HEK293 (cell line): ENCODE results near the gene CDK10.

Experiments
- CTCF ChIA-PET: fragments of 350-600 bp; formaldehyde crosslinking; extraction: SDS; loops from one replicate; lab custom pipeline; 2021; ENCODE audit warnings: antibody characterized with exemption; lab: Yijun Ruan, JAX
- POLR2A ChIA-PET: fragments of 300-600 bp; formaldehyde crosslinking; extraction: SDS; loops from one replicate; lab custom pipeline; 2020; ENCODE audit warnings: antibody characterized with exemption, inconsistent platforms; lab: Yijun Ruan, JAX
- H3K27ac ChIP-seq: fragments of 200-500 bp; sonication (Bioruptor generic); 2 replicates; pipeline ENCODE4 v1.5.1; 2014; ENCODE audit warnings: low read depth, low read length, control low read depth, inconsistent platforms; ENCODE audit errors: extremely low read depth
- H3K36me3 ChIP-seq, 2 experiments: fragments of 200-500 bp in 1 of 2; sonication (Bioruptor generic) in 1 of 2; 1 replicate in 1 of 2; 2 replicates in 1 of 2; pipeline ENCODE4 v1.5.1; 2014 to 2017; ENCODE audit warnings: inconsistent platforms in 2 of 2, low read length in 2 of 2; ENCODE audit not compliant: control insufficient read depth in 2 of 2, insufficient read depth in 1 of 2
- H3K4me1 ChIP-seq: fragments of 200-500 bp; sonication (Bioruptor generic); 2 replicates; pipeline ENCODE4 v1.5.1; 2014; ENCODE audit warnings: mild to moderate bottlenecking, low read length, inconsistent platforms; ENCODE audit not compliant: control insufficient read depth, insufficient read depth
- H3K4me3 ChIP-seq: 2 replicates; pipeline ENCODE4 v1.5.1; 2011; ENCODE audit warnings: low read depth, mild to moderate bottlenecking, control low read depth, low read length, moderate library complexity
- H3K9me3 ChIP-seq: fragments of 200-500 bp; sonication (Bioruptor generic); 2 replicates; pipeline ENCODE4 v1.5.1; 2014; ENCODE audit warnings: low read depth, low read length, inconsistent platforms; ENCODE audit not compliant: control insufficient read depth, insufficient read depth
- GLIS1 ChIP-seq: fragments of 450-650 bp; formaldehyde crosslinking; IDR thresholded peaks from 2 replicates; pipeline ENCODE4 v1.5.1; 2016; ENCODE audit warnings: missing biosample characterization, missing genetic modification characterization
- IKZF3 ChIP-seq: fragments of 450-650 bp; IDR thresholded peaks from 2 replicates; pipeline ENCODE4 v1.5.0; 2018; ENCODE audit warnings: missing biosample characterization, mild to moderate bottlenecking, missing genetic modification characterization, moderate library complexity
- INSM2 ChIP-seq: fragments of 450-650 bp; formaldehyde crosslinking; IDR thresholded peaks from 2 replicates; pipeline ENCODE4 v1.5.1; 2016; ENCODE audit warnings: missing biosample characterization, missing genetic modification characterization
- KLF1 ChIP-seq: fragments of 450-650 bp; formaldehyde crosslinking; IDR thresholded peaks from 2 replicates; pipeline ENCODE4 v1.5.1; 2016; ENCODE audit warnings: missing biosample characterization, missing genetic modification characterization
- KLF7 ChIP-seq: fragments of 450-650 bp; formaldehyde crosslinking; IDR thresholded peaks from 2 replicates; pipeline ENCODE4 v1.5.1; 2016; ENCODE audit warnings: missing biosample characterization, missing genetic modification characterization, borderline replicate concordance
- KLF9 ChIP-seq: fragments of 450-650 bp; formaldehyde crosslinking; IDR thresholded peaks from 2 replicates; pipeline ENCODE4 v1.5.1; 2016; ENCODE audit warnings: missing biosample characterization, missing genetic modification characterization, low read depth
- REPIN1 ChIP-seq: fragments of 450-650 bp; formaldehyde crosslinking; IDR thresholded peaks from 2 replicates; pipeline ENCODE4 v1.5.1; 2017; ENCODE audit warnings: missing biosample characterization, missing genetic modification characterization, low read depth
- SCRT1 ChIP-seq: fragments of 450-650 bp; formaldehyde crosslinking; IDR thresholded peaks from 2 replicates; pipeline ENCODE4 v1.5.1; 2016; ENCODE audit warnings: missing biosample characterization, missing genetic modification characterization, borderline replicate concordance
- YY1 ChIP-seq: fragments of 450-650 bp; formaldehyde crosslinking; IDR thresholded peaks from 2 replicates; pipeline ENCODE4 v1.5.1; 2018; ENCODE audit warnings: missing biosample characterization, missing genetic modification characterization
- ZBTB26 ChIP-seq: fragments of 450-650 bp; formaldehyde crosslinking; optimal IDR thresholded peaks from 2 replicates; pipeline ENCODE3; 2016; ENCODE audit warnings: missing biosample characterization, mild to moderate bottlenecking, missing genetic modification characterization
- ZNF10 ChIP-seq: fragments of 450-650 bp; formaldehyde crosslinking; IDR thresholded peaks from 2 replicates; pipeline ENCODE4 v1.5.1; 2017; ENCODE audit warnings: missing biosample characterization, missing genetic modification characterization
- ZNF132 ChIP-seq: fragments of 450-650 bp; formaldehyde crosslinking; IDR thresholded peaks from 2 replicates; pipeline ENCODE4 v1.5.1; 2017; ENCODE audit warnings: missing biosample characterization, missing genetic modification characterization, borderline replicate concordance
- ZNF140 ChIP-seq: fragments of 450-650 bp; formaldehyde crosslinking; IDR thresholded peaks from 2 replicates; pipeline ENCODE4 v1.5.1; 2016; ENCODE audit warnings: missing biosample characterization, missing genetic modification characterization
- ZNF169 ChIP-seq: fragments of 450-650 bp; formaldehyde crosslinking; IDR thresholded peaks from 2 replicates; pipeline ENCODE4 v1.5.1; 2016; ENCODE audit warnings: missing biosample characterization, missing genetic modification characterization
- ZNF184 ChIP-seq: fragments of 450-650 bp; IDR thresholded peaks from 2 replicates; pipeline ENCODE4 v1.5.1; 2018; ENCODE audit warnings: missing biosample characterization, mild to moderate bottlenecking, missing genetic modification characterization
- ZNF302 ChIP-seq: fragments of 450-650 bp; formaldehyde crosslinking; IDR thresholded peaks from 2 replicates; pipeline ENCODE4 v1.5.1; 2016; ENCODE audit warnings: missing biosample characterization, missing genetic modification characterization, low read depth
- ZNF335 ChIP-seq: fragments of 450-650 bp; formaldehyde crosslinking; conservative IDR thresholded peaks from 2 replicates; pipeline ENCODE4 v1.5.1; 2016; ENCODE audit warnings: missing biosample characterization, missing genetic modification characterization
- ZNF354C ChIP-seq: fragments of 450-650 bp; formaldehyde crosslinking; IDR thresholded peaks from 2 replicates; pipeline ENCODE4 v1.5.1; 2016; ENCODE audit warnings: missing biosample characterization, missing genetic modification characterization, low read depth, borderline replicate concordance
- ZNF416 ChIP-seq: fragments of 450-650 bp; formaldehyde crosslinking; IDR thresholded peaks from 2 replicates; pipeline ENCODE4 v1.5.1; 2016; ENCODE audit warnings: missing biosample characterization, missing genetic modification characterization
- ZNF558 ChIP-seq: fragments of 450-650 bp; formaldehyde crosslinking; IDR thresholded peaks from 2 replicates; pipeline ENCODE4 v1.5.1; 2016; ENCODE audit warnings: missing biosample characterization, missing genetic modification characterization
- ZNF626 ChIP-seq: fragments of 450-650 bp; sonication (Bioruptor Pico); formaldehyde crosslinking; IDR thresholded peaks from 2 replicates; pipeline ENCODE4 v1.5.1; 2018; ENCODE audit warnings: missing biosample characterization, missing genetic modification characterization, inconsistent platforms
- TF ChIP-seq, protein P1 (sequence below): fragments of 450-650 bp; formaldehyde crosslinking; conservative IDR thresholded peaks from 2 replicates; pipeline ENCODE4 v1.5.1; 2016; ENCODE audit warnings: low read depth, missing biosample characterization, missing genetic modification characterization
- TF ChIP-seq, protein P2 (sequence below): sonication (generic); formaldehyde crosslinking; IDR thresholded peaks from 2 replicates; pipeline ENCODE4 v1.8.1; 2022; ENCODE audit warnings: mild to moderate bottlenecking, moderate library complexity, missing genetic modification reagents
- TF ChIP-seq, protein P3 (sequence below): fragments of 450-650 bp; formaldehyde crosslinking; IDR thresholded peaks from 2 replicates; pipeline ENCODE4 v1.5.1; 2016; ENCODE audit warnings: missing biosample characterization, missing genetic modification characterization

The CDK10 gene

GRCh38 chr16:89722392-89723278 is 36.1 kb downstream of the CDK10 start:
- H3K36me3 ChIP-seq, result peaks cover 21 to 41% of the 10 kb centered on the region in 2 experiments; a peak in 2 of 3 replicates
- POLR2A ChIA-PET, result no interaction called here
- CTCF ChIA-PET, result interaction anchor here (1.0 kb wide), 1 partner anchor 17 kb away, joined by 3 read pairs; no protein-coding TSS in a partner anchor
- peak overlapping the region; percentile 70 for H3K4me3 ChIP-seq
- H3K9me3 ChIP-seq, result no peaks in the 10 kb centered on the region
- peak overlapping the region; percentile 84; the same call in 1 of the 2 replicates for H3K27ac ChIP-seq
- H3K4me1 ChIP-seq, result peaks cover 5% of the 10 kb centered on the region; the same call in 1 of the 2 replicates
- no peak for TF ChIP-seq SCRT1 (tag by site-specific recombination)
- no peak for TF ChIP-seq IKZF3
- no peak for TF ChIP-seq ZNF302 (tag by site-specific recombination)
- TF ChIP-seq YY1 (tag by site-specific recombination), result no peak
- no peak for TF ChIP-seq ZNF169 (tag by site-specific recombination)
- no peak for TF ChIP-seq ZNF140
- TF ChIP-seq ZNF132 (tag by site-specific recombination), result no peak
- TF ChIP-seq, protein P1, sequence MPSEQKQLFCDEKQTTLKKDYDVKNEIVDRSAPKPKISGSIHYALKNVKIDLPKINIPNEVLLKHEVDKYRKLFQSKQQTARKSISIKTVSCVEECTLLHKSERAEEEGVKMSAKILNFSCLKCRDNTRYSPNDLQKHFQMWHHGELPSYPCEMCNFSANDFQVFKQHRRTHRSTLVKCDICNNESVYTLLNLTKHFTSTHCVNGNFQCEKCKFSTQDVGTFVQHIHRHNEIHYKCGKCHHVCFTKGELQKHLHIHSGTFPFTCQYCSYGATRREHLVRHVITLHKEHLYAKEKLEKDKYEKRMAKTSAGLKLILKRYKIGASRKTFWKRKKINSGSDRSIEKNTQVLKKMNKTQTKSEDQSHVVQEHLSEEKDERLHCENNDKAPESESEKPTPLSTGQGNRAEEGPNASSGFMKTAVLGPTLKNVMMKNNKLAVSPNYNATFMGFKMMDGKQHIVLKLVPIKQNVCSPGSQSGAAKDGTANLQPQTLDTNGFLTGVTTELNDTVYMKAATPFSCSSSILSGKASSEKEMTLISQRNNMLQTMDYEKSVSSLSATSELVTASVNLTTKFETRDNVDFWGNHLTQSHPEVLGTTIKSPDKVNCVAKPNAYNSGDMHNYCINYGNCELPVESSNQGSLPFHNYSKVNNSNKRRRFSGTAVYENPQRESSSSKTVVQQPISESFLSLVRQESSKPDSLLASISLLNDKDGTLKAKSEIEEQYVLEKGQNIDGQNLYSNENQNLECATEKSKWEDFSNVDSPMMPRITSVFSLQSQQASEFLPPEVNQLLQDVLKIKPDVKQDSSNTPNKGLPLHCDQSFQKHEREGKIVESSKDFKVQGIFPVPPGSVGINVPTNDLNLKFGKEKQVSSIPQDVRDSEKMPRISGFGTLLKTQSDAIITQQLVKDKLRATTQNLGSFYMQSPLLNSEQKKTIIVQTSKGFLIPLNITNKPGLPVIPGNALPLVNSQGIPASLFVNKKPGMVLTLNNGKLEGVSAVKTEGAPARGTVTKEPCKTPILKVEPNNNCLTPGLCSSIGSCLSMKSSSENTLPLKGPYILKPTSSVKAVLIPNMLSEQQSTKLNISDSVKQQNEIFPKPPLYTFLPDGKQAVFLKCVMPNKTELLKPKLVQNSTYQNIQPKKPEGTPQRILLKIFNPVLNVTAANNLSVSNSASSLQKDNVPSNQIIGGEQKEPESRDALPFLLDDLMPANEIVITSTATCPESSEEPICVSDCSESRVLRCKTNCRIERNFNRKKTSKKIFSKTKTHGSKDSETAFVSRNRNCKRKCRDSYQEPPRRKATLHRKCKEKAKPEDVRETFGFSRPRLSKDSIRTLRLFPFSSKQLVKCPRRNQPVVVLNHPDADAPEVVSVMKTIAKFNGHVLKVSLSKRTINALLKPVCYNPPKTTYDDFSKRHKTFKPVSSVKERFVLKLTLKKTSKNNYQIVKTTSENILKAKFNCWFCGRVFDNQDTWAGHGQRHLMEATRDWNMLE, result no peak
- TF ChIP-seq KLF9 (tag by site-specific recombination), result peak; percentile 31; the same call in 1 of the 2 replicates
- TF ChIP-seq KLF7, result peak; percentile 56; the same call in 1 of the 2 replicates
- no peak for TF ChIP-seq REPIN1
- peak; percentile 97 for TF ChIP-seq KLF1 (tag by site-specific recombination)
- TF ChIP-seq ZNF335 (tag by site-specific recombination), result peak; percentile 32; the same call in 1 of the 2 replicates
- no peak for TF ChIP-seq ZNF10
- no peak for TF ChIP-seq ZNF626 (tag by site-specific recombination)
- TF ChIP-seq ZNF184 (tag by site-specific recombination), result no peak
- TF ChIP-seq ZBTB26 (tag by site-specific recombination), result peak; percentile 32
- TF ChIP-seq, protein P2, sequence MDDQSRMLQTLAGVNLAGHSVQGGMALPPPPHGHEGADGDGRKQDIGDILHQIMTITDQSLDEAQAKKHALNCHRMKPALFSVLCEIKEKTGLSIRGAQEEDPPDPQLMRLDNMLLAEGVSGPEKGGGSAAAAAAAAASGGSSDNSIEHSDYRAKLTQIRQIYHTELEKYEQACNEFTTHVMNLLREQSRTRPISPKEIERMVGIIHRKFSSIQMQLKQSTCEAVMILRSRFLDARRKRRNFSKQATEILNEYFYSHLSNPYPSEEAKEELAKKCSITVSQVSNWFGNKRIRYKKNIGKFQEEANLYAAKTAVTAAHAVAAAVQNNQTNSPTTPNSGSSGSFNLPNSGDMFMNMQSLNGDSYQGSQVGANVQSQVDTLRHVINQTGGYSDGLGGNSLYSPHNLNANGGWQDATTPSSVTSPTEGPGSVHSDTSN (CRISPR knock-in tag), result no peak
- TF ChIP-seq ZNF558 (tag by site-specific recombination), result no peak
- TF ChIP-seq INSM2 (tag by site-specific recombination), result no peak
- TF ChIP-seq, protein P3, sequence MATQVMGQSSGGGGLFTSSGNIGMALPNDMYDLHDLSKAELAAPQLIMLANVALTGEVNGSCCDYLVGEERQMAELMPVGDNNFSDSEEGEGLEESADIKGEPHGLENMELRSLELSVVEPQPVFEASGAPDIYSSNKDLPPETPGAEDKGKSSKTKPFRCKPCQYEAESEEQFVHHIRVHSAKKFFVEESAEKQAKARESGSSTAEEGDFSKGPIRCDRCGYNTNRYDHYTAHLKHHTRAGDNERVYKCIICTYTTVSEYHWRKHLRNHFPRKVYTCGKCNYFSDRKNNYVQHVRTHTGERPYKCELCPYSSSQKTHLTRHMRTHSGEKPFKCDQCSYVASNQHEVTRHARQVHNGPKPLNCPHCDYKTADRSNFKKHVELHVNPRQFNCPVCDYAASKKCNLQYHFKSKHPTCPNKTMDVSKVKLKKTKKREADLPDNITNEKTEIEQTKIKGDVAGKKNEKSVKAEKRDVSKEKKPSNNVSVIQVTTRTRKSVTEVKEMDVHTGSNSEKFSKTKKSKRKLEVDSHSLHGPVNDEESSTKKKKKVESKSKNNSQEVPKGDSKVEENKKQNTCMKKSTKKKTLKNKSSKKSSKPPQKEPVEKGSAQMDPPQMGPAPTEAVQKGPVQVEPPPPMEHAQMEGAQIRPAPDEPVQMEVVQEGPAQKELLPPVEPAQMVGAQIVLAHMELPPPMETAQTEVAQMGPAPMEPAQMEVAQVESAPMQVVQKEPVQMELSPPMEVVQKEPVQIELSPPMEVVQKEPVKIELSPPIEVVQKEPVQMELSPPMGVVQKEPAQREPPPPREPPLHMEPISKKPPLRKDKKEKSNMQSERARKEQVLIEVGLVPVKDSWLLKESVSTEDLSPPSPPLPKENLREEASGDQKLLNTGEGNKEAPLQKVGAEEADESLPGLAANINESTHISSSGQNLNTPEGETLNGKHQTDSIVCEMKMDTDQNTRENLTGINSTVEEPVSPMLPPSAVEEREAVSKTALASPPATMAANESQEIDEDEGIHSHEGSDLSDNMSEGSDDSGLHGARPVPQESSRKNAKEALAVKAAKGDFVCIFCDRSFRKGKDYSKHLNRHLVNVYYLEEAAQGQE (tag by site-specific recombination), result no peak
- no peak for TF ChIP-seq ZNF416 (tag by site-specific recombination)
- peak; percentile 49 for TF ChIP-seq GLIS1 (tag by site-specific recombination)
- TF ChIP-seq ZNF354C (tag by site-specific recombination), result no peak
